Placental epithelial cell (primary cell): ENCODE data around the gene ITGA3. TPM values are rescaled to one million over a fixed set of nuclear protein-coding genes. Genes with fewer than 3 reads are reported as not detected.

Source experiments
- total RNA-seq: library from RNA; depleted of rRNA; stranded (reverse); fragments of >200 nt; gene quantifications from 2 replicates; pipeline ENCODE4 v1.2.3, GENCODE V29; 2012

The ITGA3 gene
- 35.3 and 92.4 TPM in 2 replicates for total RNA-seq

GRCh38 chr17:50055426-50056216 is at the start of gene ITGA3:
Gene ITGA3, plus strand, starts transcription at chr17:50056110. Its CDS starts 330 bp downstream, at chr17:50056440.

GRCh38 chr17:50094753-50095619 is 39.1 kb downstream of the ITGA3 start, which contains the start of gene PDK2:
Gene PDK2, plus strand, starts transcription at chr17:50095351. Its CDS starts 85 bp downstream, at chr17:50095436.

GRCh38 chr17:50129728-50130558 is 74.0 kb downstream of the ITGA3 start, which contains the start of gene SAMD14:
Gene SAMD14, minus strand, starts transcription at chr17:50130160. Its CDS starts 5,201 bp downstream, at chr17:50124959.

Other genes starting within 250 kb of the ITGA3 start
- not detected in 2 replicates for gene TAC4, start 208.0 kb upstream of the ITGA3 start, total RNA-seq
- gene DLX4, start 86.9 kb upstream of the ITGA3 start, total RNA-seq, result 0.11 TPM in 1 of 2 replicates, not detected in the other
- under 0.01 and 0.33 TPM in 2 replicates for gene DLX3, start 60.9 kb upstream of the ITGA3 start, total RNA-seq
- 31.4 and 57.7 TPM in 2 replicates for gene PDK2, start 39.2 kb downstream of the ITGA3 start, total RNA-seq
- gene SAMD14, start 74.0 kb downstream of the ITGA3 start, total RNA-seq, result 0.43 and 0.79 TPM in 2 replicates
- gene PPP1R9B, start 94.6 kb downstream of the ITGA3 start, total RNA-seq, result 38.3 and 56.1 TPM in 2 replicates
- 0.11 and 1.6 TPM in 2 replicates for gene SGCA, start 109.9 kb downstream of the ITGA3 start, total RNA-seq
- 2,103 and 2,834 TPM in 2 replicates for gene COL1A1, start 145.5 kb downstream of the ITGA3 start, total RNA-seq
- gene TMEM92, start 218.4 kb downstream of the ITGA3 start, total RNA-seq, result 0.39 and 1.2 TPM in 2 replicates